ENCODE measurements around the gene HOXD3. TPM values are rescaled to one million over a fixed set of nuclear protein-coding genes. Genes with fewer than 3 reads are reported as not detected.

HOXD3 gene
- total and polyA plus RNA-seq, 12 donors: 2.0 to 41.3 (median 10.6) TPM

DNA sequence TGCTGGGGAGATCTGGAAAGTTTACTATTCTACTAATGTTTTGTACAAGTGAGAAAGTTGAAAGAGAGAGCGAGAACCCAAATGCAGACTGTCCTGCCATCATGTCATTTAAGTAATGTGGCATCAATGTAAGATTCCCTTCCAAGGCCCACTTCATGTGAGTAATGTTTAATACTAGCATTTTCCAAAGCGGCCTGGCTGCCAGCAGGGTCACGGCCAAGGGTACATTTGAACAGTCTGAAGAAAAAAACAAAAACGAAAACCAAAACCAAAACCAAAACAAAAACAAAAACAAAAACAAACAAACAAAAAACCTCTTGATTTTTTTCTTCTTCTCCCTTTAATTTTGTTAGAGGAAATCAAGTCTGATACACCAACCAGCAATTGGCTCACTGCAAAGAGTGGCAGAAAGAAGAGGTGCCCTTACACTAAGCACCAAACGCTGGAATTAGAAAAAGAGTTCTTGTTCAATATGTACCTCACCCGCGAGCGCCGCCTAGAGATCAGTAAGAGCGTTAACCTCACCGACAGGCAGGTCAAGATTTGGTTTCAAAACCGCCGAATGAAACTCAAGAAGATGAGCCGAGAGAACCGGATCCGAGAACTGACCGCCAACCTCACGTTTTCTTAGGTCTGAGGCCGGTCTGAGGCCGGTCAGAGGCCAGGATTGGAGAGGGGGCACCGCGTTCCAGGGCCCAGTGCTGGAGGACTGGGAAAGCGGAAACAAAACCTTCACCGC lies 38.3 kb upstream of the HOXD3 start:
- peak in 6 of 7 donors; percentile 46 to 74 (median 59) for DNase-seq
- Histone ChIP-seq H3K27me3 (peaks cover 76% of the 10 kb centered on the region), H3K4me3 (no peak overlapping the region), H3K27ac (no peak overlapping the region), H3K9me3 (replicated peaks in 1 of 3) (no peaks in the 10 kb centered on the region), H3K36me3 (replicated peaks in 1 of 2) (no peaks in the 10 kb centered on the region), H3K4me1 (replicated peaks in 1 of 2) (peaks cover 0 to 10% of the 10 kb centered on the region in 2 donors)
- TF ChIP-seq POLR2A (IDR thresholded peaks at IDR 0.05): no peak
- TF ChIP-seq, protein P1, sequence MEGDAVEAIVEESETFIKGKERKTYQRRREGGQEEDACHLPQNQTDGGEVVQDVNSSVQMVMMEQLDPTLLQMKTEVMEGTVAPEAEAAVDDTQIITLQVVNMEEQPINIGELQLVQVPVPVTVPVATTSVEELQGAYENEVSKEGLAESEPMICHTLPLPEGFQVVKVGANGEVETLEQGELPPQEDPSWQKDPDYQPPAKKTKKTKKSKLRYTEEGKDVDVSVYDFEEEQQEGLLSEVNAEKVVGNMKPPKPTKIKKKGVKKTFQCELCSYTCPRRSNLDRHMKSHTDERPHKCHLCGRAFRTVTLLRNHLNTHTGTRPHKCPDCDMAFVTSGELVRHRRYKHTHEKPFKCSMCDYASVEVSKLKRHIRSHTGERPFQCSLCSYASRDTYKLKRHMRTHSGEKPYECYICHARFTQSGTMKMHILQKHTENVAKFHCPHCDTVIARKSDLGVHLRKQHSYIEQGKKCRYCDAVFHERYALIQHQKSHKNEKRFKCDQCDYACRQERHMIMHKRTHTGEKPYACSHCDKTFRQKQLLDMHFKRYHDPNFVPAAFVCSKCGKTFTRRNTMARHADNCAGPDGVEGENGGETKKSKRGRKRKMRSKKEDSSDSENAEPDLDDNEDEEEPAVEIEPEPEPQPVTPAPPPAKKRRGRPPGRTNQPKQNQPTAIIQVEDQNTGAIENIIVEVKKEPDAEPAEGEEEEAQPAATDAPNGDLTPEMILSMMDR (IDR thresholded peaks at IDR 0.05): peak in 3 of 6 experiments; percentile 41 to 47 (median 43)
- intact Hi-C loops (cut with DNase I): no loop called here
- 19 to 26% (median 21%) methylated on average over 23 to 24 of the region's 24 CpGs for WGBS, 4 donors

DNA sequence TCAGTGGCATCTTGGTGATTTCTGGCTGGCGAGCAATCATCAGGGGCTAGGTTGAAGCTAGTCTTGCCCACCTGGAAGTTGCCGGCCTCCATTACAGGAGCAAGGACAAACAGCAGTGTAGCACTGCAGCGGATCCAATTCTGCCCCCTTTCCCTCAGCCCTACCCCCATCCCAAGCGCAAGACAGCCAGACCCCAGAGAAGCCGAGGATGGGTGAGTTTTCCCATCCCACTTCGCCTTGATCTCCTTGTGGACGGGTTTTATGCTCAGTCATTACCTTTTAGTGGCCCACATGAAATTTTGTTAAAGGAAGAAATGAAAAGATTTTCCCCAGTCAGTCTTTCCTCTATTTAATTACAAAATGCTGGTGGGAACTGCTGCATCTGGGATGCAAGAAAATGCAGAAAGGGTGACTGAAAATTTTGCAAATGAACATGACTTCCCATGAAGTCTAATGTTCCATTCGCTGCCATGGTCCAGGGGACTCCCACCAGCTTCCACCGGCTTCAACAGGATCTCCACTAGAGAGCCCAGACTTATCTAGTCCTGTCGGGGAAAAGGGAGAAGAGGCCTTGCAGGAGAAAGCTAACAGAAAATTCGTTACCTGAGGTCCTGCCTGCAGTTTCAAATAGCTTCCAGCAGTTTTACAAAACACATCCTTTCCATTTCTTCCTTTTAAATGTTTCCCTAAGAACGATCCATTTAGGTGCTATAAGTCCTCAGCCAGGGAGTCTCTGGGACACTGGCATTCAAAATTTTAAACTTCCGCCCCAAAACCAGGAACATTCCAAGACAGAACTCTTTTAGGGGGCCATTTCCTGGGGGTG lies 36.5 kb upstream of the HOXD3 start:
- H3K27ac ChIP-seq: no peak overlapping the region
- H3K36me3 ChIP-seq (replicated peaks in 1 of 2): no peaks in the 10 kb centered on the region
- peaks cover 0 to 10% of the 10 kb centered on the region in 2 donors for H3K4me1 ChIP-seq (replicated peaks in 1 of 2)
- H3K4me3 ChIP-seq: no peak overlapping the region
- no peak for TF ChIP-seq POLR2A (IDR thresholded peaks at IDR 0.05)
- TF ChIP-seq, protein P1 (IDR thresholded peaks at IDR 0.05): no peak
- DNase-seq: peak in 1 of 7 donors; percentile 9
- H3K9me3 ChIP-seq (replicated peaks in 1 of 3): no peaks in the 10 kb centered on the region
- intact Hi-C loops (cut with DNase I): loop anchor here in 1 of 2 donors (5.0 to 10.0 kb wide), 2 partner anchors 517 to 694 kb away; no protein-coding TSS in a partner anchor
- H3K27me3 ChIP-seq: peaks cover 58% of the 10 kb centered on the region
- WGBS, 4 donors: 52 to 66% (median 64%) methylated on average over 13 of the region's 13 CpGs

DNA sequence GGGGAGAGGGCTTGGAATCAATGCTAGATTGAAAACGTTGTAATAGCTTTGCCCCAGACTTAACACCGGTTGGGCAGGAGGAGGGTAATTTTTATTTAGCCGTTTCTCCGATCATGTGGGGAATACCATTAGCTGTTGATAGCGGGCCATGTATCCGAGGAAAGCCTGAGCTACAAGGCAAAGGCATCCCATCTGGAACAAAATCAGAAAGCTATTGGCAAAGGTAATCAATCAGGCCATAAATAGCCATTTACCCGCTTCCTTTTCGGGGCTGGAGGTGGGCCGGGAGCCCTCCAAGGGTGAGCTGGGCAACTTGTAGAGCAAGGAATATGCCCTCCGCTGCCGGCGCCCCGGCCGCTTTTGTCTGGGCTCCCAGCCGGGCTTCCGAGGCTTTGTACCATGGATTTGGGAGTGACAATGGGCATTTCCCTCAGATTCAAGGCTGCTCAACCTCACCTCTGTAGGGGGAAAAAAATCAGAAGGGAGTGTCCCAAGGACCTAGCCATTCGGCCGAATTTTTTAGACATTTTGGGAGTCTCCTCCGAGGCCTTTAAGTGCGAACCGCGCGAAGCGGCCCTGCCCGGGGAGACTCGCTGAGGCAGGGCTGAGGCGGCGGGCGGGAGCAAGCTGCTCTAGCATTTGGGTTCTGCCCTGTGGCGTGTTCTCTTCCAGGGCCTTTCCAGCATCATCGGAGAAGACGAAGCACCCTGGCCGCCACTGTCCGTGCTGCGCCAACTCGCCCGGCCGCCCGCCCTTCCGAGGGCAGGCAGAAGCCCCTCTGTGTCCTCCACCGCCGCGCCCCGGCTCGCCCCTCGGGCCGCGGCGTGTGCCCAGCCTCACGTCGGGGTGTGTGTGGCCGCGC lies 35.7 kb upstream of the HOXD3 start:
- Histone ChIP-seq H3K9me3 (replicated peaks in 1 of 3) (no peaks in the 10 kb centered on the region), H3K4me1 (replicated peaks in 1 of 2) (peaks cover 0 to 10% of the 10 kb centered on the region in 2 donors), H3K27ac (peak overlapping the region in 2 of 5 donors; percentile 82 to 88), H3K4me3 (peak overlapping the region in 2 of 4 donors; percentile 31 to 67), H3K36me3 (replicated peaks in 1 of 2) (no peaks in the 10 kb centered on the region), H3K27me3 (peaks cover 49% of the 10 kb centered on the region)
- TF ChIP-seq, protein P1 (IDR thresholded peaks at IDR 0.05): no peak
- no peak for TF ChIP-seq POLR2A (IDR thresholded peaks at IDR 0.05)
- intact Hi-C loops (cut with DNase I): loop anchor here in 1 of 2 donors (5.0 to 10.0 kb wide), 2 partner anchors 516 to 693 kb away; no protein-coding TSS in a partner anchor
- no peak for DNase-seq
- 27 to 55% (median 31%) methylated on average over 18 to 53 of the region's 53 CpGs for WGBS, 4 donors
